Endothelial cell of hepatic sinusoid (primary cell): ENCODE measurements around the gene CENPI.
"Not testable (repeated sequence)": the region's sequence is repeated elsewhere in the genome, so short reads cannot be mapped to it uniquely, and the experiment has no call there.

ENCODE experiments used
- in situ Hi-C: cut with HindIII; loops from 2 replicates; pipeline ENCODE4 v1.10.0; 2017; ENCODE audit warnings: low sequenced_read_pairs

The CENPI gene, protein sequence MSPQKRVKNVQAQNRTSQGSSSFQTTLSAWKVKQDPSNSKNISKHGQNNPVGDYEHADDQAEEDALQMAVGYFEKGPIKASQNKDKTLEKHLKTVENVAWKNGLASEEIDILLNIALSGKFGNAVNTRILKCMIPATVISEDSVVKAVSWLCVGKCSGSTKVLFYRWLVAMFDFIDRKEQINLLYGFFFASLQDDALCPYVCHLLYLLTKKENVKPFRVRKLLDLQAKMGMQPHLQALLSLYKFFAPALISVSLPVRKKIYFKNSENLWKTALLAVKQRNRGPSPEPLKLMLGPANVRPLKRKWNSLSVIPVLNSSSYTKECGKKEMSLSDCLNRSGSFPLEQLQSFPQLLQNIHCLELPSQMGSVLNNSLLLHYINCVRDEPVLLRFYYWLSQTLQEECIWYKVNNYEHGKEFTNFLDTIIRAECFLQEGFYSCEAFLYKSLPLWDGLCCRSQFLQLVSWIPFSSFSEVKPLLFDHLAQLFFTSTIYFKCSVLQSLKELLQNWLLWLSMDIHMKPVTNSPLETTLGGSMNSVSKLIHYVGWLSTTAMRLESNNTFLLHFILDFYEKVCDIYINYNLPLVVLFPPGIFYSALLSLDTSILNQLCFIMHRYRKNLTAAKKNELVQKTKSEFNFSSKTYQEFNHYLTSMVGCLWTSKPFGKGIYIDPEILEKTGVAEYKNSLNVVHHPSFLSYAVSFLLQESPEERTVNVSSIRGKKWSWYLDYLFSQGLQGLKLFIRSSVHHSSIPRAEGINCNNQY

DNA sequence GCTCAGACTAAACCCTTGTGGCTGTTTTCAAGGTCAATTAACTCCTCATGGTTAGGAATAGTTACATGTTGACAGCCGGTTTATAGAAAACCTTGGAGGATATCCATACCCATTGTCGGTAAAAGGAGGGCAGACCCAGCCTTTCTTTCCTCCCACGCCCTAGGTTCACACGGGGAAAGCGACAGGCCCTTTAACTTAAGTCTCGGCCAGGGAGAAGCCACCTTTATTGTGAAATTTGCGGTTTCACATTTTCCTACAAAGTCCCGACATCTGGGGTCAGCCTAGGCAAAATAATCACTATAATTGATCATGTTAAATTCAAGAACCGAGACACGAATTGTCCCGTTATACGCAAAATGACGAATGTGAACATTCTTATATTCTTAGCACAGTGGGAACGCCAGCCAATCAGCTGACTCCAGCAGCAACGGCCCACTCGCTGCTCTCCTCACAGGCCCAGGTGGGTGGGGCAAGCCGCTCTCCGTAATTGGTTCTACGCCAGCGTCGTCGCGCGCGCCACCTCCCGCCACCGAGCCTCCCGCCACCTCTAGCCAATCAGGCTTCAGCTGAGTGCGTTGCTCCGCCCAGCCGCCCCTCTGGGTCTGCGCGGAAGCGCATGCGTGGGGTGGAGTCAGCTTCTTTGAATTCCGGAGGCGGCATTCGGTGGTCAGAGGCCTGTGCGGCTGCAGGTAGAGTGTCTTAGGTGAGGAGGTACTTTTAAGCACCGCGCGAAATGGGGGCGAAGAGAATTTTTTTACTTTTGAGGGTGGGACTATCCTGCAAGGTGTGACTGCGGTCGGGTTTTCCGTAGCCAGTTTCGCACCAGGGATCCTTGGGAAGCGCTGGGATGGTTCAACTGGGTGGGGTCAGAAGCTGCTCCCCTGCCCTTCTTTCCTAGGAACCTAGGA is at the start of gene CENPI:
Gene CENPI, plus strand, starts transcription at position 659 of the 908 bp plus-strand sequence. CDS start 2,867 bp downstream, outside the sequence.
- in situ Hi-C loops = no loop called here

DNA sequence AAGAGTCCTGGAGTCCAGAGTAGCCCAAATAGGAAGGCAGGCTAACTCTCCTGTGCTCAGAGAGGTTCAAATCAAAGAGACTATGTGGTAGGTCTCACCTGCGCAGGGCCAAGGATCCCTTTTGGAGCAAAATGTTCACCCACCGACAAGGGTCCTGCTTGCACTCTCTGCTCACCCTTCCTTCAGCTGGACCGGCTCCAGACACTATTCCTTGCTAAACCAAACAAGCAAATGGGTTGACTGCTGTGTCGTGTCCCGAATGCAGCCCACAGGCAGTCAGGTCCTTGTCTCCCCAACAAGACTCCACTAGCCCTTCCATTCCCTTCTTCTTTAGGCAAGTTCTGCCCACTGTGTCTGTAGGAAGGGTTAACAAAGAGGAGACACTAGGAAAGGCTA is 46.9 kb upstream of the CENPI start:
- in situ Hi-C loops = no loop called here

DNA sequence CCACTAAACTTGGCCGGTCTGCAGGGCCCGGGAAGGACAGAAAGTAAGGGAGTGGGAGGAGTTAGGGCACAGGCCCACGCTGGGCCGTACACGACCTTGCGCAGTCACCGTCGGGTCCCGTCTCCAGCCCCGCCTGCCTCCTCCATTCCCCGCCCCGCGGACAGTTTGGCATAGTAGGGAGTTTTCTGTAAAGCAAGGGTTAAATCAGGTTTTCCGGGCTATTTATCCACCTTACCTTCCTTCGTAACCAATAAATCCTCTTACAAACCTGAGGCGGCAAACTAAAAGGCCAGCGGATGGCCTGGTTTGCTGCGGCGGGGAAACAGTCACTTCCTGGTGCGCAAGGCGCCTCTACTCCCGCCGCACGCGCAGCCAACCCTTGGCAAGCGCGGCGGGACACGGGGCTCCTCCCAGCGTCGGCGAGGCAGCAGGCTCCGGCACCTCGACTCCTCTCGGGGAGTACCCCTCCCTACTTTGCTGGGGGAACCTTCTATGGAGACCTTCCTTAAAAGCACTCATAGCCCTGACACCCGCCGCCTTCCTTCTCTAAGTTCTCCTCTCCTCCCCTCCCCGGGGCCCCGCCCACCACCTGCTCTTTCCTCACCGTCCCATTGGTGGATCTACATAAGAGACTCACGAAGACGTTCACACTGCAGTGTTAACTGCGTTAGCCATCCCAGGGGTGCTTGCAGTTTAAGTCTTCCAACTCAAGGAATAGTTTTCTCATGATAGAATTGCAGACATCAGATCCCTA is 46.3 kb upstream of the CENPI start, which contains the start of gene TRMT2B:
Gene TRMT2B, minus strand, starts transcription at position 563 of the 754 bp plus-strand sequence. CDS start 9,822 bp downstream, outside the sequence.
- in situ Hi-C loops = no loop called here

DNA sequence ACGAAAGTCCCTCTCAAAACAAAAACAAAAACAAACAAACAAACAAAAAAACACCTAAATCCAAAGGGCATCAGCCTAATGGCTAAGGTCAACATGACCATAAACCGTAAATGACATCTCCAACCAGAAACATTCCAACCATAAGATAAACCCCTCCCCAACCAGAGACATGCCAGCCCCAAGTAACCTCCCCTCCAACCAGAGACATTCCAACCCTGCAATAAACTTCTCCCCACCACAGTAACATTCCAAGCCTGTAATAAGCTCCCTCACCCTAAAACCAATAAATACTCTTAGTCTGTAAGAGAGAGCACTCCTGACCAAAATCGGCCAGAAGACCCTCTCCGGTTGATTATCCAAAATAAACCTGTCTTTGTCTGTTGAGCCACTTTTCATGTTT is 41.5 kb upstream of the CENPI start:
- in situ Hi-C loops = not testable (repeated sequence)

DNA sequence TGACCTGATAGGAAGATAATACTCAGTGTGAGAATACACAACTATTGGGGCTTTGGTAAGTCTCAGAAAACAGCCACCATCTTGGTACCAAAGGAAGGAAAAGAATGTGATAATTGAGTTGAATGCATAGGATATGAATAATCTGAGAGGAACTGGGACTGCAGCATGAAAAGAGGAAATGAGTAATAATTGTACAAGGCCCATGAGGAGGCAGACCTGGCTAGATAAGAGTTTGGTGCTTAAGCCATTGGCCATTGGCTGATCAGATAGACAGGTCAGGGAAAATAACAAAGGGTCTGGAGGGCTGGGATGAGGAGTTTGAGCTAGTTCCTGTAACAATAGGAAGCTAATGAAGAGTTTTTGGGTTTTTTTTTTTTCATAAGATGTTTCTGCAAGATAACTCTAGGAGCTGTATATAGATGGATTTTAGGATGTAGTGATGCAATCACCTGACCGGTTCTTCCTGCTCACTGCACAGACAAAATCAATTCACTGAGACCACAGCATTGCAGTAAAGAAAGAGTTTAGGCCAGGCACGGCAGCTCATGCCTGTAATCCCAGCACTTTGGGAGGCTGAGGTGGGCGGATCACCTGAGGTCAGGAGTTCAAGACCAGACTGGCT is 40.8 kb upstream of the CENPI start:
- in situ Hi-C loops = no loop called here

DNA sequence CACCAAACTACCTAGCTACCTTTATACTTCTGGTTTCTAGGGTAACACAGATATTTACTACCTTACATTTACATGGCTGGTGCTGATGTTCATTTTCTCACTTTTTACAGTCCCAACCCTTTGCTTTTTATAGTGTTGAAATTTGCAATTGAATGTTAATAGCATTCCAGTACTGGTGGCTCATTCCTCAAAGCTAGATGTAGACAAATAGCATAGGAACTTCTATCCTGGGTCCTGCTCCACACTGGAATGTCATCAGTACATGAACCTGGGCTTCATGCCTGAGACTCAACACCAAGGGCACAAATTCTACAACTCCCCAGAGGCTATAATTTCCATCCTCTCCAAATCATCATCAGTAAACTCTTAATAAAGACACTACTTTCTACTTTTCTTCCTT is 35.8 kb upstream of the CENPI start:
- in situ Hi-C loops = no loop called here

DNA sequence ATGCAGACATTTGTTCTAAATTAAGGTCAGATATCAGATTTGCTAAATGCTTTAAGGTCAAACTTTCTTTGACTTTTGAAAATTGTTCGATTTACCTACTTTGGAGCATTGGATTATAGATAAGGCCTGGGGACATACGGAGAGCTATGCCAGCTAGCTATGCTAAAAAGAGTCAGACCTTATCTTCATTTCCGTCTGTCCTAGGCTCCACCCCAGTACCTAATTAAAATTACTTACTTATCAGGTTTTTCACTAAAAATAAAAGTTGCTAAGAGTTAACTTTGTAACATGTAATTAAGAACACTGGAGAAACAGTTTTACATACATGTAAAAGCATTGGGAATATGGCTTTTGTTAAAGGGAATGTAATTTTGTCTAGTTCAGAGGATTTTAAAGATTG is 26.4 kb upstream of the CENPI start:
- in situ Hi-C loops = no loop called here

DNA sequence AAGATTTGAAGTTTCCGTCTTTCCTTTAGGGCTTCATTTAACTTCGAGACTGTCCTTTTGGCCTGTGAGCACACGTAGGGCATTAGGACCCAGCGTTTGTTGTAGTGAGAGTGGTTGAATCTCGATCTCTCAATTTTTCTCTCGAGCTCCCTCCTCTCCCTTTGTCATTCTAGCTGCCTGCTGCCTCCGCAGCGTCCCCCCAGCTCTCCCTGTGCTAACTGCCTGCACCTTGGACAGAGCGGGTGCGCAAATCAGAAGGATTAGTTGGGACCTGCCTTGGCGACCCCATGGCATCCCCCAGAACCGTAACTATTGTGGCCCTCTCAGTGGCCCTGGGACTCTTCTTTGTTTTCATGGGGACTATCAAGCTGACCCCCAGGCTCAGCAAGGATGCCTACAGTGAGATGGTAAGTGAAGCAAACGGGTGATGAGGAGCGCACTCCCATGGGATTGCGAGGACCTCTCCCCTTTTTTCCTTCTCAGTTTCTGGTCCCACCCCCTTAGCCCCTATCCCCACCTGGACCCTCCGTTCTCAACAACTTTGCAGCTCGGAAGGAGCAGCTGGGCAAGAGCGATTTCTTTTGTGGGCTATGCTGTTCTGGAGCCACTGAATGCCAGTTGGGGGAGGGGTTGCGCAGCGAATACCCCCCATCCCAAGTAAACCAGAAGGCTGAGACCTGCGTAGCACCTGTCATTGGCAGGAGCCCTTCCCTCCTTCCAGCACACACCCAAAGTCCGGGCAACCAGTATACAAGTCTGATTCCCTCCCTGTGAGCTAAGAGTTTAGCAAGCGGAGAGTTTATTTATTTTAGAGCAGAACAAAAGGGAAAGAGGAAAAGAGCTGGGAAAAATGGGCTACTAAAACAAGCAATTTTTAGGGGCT is 19.0 kb upstream of the CENPI start, which contains the start of gene TMEM35A:
Gene TMEM35A, plus strand, starts transcription at position 164 of the 883 bp plus-strand sequence. Its CDS starts 124 bp downstream, at position 288.
- in situ Hi-C loops = no loop called here

DNA sequence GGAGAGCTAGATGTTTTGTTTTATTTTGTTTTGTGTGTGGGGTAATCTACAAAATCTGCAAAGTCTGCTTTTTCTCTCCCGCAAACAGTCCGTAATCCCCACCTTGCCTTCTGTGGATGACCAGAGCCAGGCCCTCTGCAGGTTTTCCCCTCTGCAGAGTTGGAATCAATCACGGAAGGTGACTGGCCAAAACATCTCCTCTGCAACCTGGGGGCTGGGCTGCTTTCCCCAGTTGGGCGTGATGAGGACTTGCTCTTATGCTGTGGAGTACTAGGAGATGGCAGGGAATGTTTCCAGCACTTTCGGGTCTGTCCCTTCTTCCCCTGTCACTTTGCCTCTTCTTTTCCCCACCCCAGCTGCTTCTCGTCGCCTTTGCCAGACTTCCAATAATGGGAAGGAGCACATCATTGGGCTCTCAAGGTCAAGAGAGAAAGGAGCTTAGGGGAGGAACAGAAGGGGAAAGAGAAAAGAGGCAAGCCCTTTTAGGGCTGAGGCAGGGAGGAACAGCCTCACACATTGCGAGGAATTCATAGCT is 18.2 kb upstream of the CENPI start:
- in situ Hi-C loops = no loop called here

DNA sequence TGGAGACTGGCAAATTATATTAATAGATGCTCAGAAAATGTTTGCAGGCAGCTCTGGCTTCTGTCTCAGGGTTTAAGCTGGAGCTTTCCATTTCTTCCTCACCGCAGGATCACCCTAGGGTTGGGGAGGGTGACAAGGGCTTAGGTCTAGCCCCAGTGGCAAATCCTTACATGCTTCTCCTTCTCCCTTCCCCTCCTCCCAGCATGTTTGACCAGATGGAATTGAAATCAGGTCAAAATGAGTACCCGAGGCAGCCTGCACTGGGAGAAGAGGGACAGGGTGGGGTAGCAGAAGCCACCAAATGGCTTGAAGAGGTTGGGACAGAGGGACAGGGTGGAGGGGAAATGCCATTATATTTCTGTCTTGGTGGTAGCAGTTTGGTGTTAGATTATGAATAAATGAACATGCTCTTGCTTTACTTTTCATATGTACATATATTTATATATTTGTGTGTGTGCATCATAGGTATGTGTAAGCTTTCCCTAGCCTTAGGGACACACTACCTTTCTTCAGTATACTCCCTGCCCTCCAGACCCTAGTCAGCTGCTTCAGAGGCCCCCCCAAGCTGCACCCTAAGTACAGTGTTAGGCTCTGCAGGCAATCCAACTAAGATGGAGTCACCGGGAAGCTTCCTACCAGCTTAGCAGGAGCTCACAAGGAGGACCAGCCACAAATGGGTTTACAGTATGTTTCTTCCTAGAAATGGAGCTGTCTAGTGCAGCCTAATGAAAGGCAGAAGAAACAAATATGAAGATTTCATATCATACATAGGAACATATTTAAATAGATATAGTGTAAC is 17.5 kb upstream of the CENPI start:
- in situ Hi-C loops = no loop called here

DNA sequence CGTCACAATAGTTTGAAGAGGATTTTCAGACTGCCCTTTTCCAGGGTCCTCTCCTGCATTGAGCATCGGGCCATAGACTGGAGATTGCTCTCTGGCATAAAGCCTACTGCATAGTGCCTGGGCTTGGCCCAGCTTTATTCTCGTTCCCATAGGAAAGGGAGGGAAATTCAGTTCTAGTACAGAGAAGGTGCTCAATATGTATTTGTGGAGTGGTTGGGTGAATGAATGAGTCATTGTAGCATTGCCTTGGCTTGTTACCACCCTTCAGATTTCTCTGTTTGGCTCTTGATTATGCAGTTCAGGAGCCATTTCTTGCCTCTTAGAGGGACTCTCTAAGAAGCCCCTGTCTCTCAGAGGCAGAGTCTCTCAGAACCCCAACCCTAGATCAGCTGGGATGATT is 16.8 kb upstream of the CENPI start:
- in situ Hi-C loops = no loop called here

DNA sequence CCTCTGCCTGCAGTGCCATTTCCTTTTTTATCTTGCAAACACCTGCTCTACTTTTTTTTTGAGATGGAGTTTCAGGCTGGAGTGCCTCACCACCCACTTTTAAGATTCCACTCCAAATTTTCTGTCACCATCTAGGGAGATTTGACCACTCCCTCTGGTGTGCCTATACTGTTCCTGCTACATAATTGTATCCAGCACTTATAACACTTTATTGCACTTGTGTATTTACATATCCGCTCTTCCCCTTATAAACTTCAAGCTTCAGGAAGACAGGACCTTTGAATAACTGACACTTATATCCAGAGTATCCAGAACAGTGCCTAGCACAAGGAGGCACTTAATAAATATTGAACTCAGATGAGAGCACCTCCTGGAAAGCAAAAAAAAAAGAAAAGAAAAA is 6.2 kb upstream of the CENPI start:
- in situ Hi-C loops = no loop called here

DNA sequence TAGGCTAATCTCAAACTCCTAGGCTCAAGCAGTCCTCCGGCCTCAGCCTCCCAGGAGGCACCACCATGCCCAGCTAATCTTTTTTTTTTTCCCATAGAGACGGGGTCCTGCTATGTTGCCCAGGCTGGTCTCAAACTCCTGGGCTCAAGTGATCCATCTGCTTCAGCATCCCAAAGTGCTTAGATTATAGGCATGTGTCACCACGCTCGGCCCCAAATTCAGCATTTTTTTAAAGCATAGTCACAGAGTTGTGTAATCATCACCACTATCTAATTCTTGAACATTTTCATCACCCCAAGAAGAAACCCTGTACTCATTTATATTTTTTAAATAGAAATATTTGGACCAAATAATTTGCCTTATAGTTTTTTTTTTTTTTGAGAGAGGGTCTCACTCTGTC is 10.3 kb downstream of the CENPI start:
- in situ Hi-C loops = no loop called here

DNA sequence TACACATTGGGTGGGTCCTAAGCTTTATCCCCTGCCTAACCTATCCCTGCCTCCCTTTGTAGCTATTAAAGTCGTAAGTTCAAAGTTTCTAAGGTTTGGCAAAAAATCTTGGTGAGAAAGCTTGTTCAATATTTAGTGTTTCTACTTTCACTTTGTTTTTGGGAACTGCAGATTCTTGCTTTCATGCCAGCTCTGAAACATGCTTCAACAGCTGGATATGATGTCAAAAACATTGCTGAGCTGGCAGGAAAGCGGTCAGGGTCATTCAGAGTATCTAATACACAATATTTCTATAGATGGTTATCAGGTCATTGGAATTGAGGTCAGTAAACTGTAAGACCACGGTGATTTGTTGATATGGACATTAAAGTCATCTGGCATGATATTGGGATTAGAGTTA is 19.7 kb downstream of the CENPI start:
- in situ Hi-C loops = no loop called here

DNA sequence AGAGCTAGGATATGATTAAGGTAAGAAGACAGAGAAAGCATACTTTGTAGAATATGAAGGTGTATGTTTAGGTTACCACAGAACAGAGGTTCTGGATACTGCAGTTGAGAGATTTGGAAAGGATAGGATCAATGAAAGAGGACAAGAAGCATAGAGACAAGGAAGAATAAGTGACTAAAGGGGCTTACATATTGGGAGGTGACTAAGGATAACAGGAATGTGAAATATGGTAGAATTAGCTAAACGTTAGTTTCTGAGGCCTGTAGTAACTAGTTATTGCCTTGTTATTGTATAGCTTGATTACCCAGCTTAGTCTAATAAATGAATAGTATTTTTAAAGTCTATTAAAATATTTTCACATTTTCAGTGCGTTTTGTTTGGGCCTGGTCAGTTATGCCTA is 38.2 kb downstream of the CENPI start:
- in situ Hi-C loops = no loop called here
